HEK293T (cell line): ENCODE data around the gene PCK1.

Experiments used
- CTCF ChIA-PET: fragments of 350-600 bp; formaldehyde crosslinking; extraction: SDS; loops from one replicate; lab custom pipeline; 2021; ENCODE audit warnings: antibody characterized with exemption, inconsistent platforms; lab: Yijun Ruan, JAX
- POLR2A ChIA-PET: fragments of 350-600 bp; formaldehyde crosslinking; extraction: SDS; loops from one replicate; lab custom pipeline; 2020; ENCODE audit warnings: antibody characterized with exemption, inconsistent platforms; lab: Yijun Ruan, JAX
- DNase-seq: peaks from one replicate; pipeline ENCODE4 v3.0.0; 2012; ENCODE audit warnings: mixed read lengths; ENCODE audit errors: extremely low spot score
- ARNT ChIP-seq: fragments of 450-650 bp; IDR thresholded peaks from 2 replicates; pipeline ENCODE4 v1.6.1; 2017; ENCODE audit warnings: mild to moderate bottlenecking
- BHLHE40 ChIP-seq: fragments of 450-650 bp; IDR thresholded peaks from 2 replicates; pipeline ENCODE4 v1.6.1; 2016; ENCODE audit warnings: mild to moderate bottlenecking, moderate library complexity, borderline replicate concordance
- CTBP1 ChIP-seq: fragments of 450-650 bp; IDR thresholded peaks from 2 replicates; pipeline ENCODE4 v1.6.1; 2016; ENCODE audit warnings: borderline replicate concordance
- ELF4 ChIP-seq: fragments of 450-650 bp; IDR thresholded peaks from 2 replicates; pipeline ENCODE4 v1.6.1; 2017; ENCODE audit warnings: antibody characterized with exemption
- FOXA1 ChIP-seq: fragments of 450-650 bp; IDR thresholded peaks from 2 replicates; pipeline ENCODE4 v1.6.1; 2016; ENCODE audit warnings: mild to moderate bottlenecking
- FOXK2 ChIP-seq: fragments of 450-650 bp; IDR thresholded peaks from 2 replicates; pipeline ENCODE4 v1.6.1; 2016; ENCODE audit warnings: mild to moderate bottlenecking
- FOXM1 ChIP-seq: fragments of 450-650 bp; IDR thresholded peaks from 2 replicates; pipeline ENCODE4 v1.6.1; 2017; ENCODE audit warnings: mild to moderate bottlenecking, borderline replicate concordance
- HDGF ChIP-seq: fragments of 450-650 bp; IDR thresholded peaks from 2 replicates; pipeline ENCODE4 v1.6.1; 2017; ENCODE audit warnings: antibody characterized with exemption, borderline replicate concordance
- L3MBTL2 ChIP-seq: fragments of 450-650 bp; conservative IDR thresholded peaks from 2 replicates; pipeline ENCODE4 v1.6.1; 2016; ENCODE audit warnings: mild to moderate bottlenecking
- LEF1 ChIP-seq: fragments of 450-650 bp; IDR thresholded peaks from 2 replicates; pipeline ENCODE4 v1.6.1; 2017; ENCODE audit warnings: mild to moderate bottlenecking, borderline replicate concordance
- NFRKB ChIP-seq: fragments of 450-650 bp; IDR thresholded peaks from 2 replicates; pipeline ENCODE4 v1.6.1; 2016; ENCODE audit warnings: mild to moderate bottlenecking, moderate library complexity
- SP1 ChIP-seq: fragments of 450-650 bp; IDR thresholded peaks from 2 replicates; pipeline ENCODE4 v1.6.1; 2017
- SUZ12 ChIP-seq: fragments of 450-650 bp; IDR thresholded peaks from 2 replicates; pipeline ENCODE4 v1.6.1; 2016; ENCODE audit warnings: mild to moderate bottlenecking
- TARDBP ChIP-seq: fragments of 450-650 bp; IDR thresholded peaks from 2 replicates; pipeline ENCODE4 v1.6.1; 2016
- ZNF384 ChIP-seq: fragments of 450-650 bp; IDR thresholded peaks from 2 replicates; pipeline ENCODE4 v1.6.1; 2016
- TF ChIP-seq, protein P1 (sequence below): fragments of 450-650 bp; IDR thresholded peaks from 2 replicates; pipeline ENCODE4 v1.6.1; 2016

PCK1 gene

DNA sequence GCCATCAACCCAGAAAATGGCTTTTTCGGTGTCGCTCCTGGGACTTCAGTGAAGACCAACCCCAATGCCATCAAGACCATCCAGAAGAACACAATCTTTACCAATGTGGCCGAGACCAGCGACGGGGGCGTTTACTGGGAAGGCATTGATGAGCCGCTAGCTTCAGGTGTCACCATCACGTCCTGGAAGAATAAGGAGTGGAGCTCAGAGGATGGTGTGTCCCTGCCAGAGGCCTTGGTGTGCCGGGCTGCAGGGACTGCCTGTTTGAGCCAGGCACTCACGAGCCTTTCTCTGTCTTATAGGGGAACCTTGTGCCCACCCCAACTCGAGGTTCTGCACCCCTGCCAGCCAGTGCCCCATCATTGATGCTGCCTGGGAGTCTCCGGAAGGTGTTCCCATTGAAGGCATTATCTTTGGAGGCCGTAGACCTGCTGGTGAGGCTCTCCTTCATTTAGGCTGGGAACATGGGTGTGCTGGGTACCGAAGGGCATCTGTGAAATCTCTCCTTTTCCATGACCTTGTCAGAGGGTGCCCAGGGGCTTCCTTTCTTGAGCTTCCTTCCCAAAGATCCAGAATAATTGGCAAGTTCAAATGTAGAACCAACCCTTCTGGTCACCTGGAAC is 3.4 kb downstream of the PCK1 start:
- POLR2A ChIA-PET: no interaction called here
- DNase-seq: no peak
- TF ChIP-seq, protein P1, sequence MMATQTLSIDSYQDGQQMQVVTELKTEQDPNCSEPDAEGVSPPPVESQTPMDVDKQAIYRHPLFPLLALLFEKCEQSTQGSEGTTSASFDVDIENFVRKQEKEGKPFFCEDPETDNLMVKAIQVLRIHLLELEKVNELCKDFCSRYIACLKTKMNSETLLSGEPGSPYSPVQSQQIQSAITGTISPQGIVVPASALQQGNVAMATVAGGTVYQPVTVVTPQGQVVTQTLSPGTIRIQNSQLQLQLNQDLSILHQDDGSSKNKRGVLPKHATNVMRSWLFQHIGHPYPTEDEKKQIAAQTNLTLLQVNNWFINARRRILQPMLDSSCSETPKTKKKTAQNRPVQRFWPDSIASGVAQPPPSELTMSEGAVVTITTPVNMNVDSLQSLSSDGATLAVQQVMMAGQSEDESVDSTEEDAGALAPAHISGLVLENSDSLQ: no peak
- TF ChIP-seq CTBP1 (no peak), TARDBP (no peak), FOXM1 (no peak), HDGF (no peak), ELF4 (no peak), NFRKB (no peak), SUZ12 (no peak), BHLHE40 (no peak), LEF1 (no peak), ZNF384 (no peak), L3MBTL2 (no peak), FOXA1 (no peak), SP1 (no peak), FOXK2 (no peak), ARNT (no peak)
- CTCF ChIA-PET: no interaction called here

DNA sequence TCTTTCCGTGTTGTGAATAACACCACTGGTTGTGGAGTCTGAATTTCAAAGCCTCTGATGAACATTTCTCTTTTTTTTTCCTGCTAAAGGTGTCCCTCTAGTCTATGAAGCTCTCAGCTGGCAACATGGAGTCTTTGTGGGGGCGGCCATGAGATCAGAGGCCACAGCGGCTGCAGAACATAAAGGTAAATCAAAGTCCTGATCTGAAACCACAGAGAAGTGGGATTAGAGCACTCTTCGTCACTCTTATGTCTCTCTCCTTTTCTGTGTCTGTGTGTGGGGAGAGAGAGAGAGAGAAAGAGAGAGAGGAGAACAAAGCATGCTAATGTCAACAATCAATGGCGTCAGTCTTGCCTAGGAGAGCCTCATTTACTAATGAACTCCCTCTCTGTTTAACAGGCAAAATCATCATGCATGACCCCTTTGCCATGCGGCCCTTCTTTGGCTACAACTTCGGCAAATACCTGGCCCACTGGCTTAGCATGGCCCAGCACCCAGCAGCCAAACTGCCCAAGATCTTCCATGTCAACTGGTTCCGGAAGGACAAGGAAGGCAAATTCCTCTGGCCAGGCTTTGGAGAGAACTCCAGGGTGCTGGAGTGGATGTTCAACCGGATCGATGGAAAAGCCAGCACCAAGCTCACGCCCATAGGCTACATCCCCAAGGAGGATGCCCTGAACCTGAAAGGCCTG is 4.2 kb downstream of the PCK1 start:
- POLR2A ChIA-PET: no interaction called here
- CTCF ChIA-PET: no interaction called here
- no peak for TF ChIP-seq HDGF
- TF ChIP-seq FOXK2: no peak
- no peak for TF ChIP-seq L3MBTL2
- TF ChIP-seq ARNT: no peak
- TF ChIP-seq LEF1: no peak
- TF ChIP-seq ZNF384: no peak
- no peak for TF ChIP-seq TARDBP
- TF ChIP-seq, protein P1: no peak
- no peak for TF ChIP-seq BHLHE40
- TF ChIP-seq FOXA1: no peak
- TF ChIP-seq SP1: no peak
- no peak for TF ChIP-seq ELF4
- TF ChIP-seq SUZ12: no peak
- no peak for TF ChIP-seq NFRKB
- no peak for TF ChIP-seq CTBP1
- no peak for TF ChIP-seq FOXM1
- no peak for DNase-seq

DNA sequence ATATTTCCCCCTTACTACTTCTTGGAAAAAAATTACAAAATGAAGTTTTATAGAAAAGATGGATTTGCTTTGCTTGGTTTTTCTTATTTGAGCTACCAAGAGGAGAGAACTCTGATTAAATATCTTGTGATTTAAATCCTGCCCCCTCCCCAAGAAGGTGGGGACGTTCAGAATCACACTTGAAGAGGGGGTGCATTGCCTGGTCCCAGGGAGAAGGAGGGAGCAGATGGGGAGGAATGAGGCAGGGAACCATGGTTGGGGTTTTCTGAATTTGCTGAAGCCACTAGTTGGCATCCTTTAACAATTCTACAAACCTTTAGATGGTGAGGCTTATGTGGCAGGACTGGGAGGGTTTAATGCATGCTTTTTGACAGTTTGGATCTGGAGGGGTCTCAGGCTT is 5.5 kb downstream of the PCK1 start:
- TF ChIP-seq FOXA1: no peak
- TF ChIP-seq LEF1: no peak
- TF ChIP-seq CTBP1: no peak
- TF ChIP-seq, protein P1: no peak
- TF ChIP-seq SP1: no peak
- TF ChIP-seq FOXM1: no peak
- TF ChIP-seq FOXK2: no peak
- no peak for TF ChIP-seq ZNF384
- no peak for TF ChIP-seq L3MBTL2
- no peak for TF ChIP-seq HDGF
- no peak for TF ChIP-seq TARDBP
- TF ChIP-seq ELF4: no peak
- no peak for TF ChIP-seq NFRKB
- TF ChIP-seq ARNT: no peak
- no peak for TF ChIP-seq SUZ12
- no peak for TF ChIP-seq BHLHE40
- DNase-seq: no peak
- POLR2A ChIA-PET: no interaction called here
- CTCF ChIA-PET: interaction anchor here (1.2 kb wide), 1 partner anchor 68 kb away, joined by 3 read pairs; no protein-coding TSS in a partner anchor

DNA sequence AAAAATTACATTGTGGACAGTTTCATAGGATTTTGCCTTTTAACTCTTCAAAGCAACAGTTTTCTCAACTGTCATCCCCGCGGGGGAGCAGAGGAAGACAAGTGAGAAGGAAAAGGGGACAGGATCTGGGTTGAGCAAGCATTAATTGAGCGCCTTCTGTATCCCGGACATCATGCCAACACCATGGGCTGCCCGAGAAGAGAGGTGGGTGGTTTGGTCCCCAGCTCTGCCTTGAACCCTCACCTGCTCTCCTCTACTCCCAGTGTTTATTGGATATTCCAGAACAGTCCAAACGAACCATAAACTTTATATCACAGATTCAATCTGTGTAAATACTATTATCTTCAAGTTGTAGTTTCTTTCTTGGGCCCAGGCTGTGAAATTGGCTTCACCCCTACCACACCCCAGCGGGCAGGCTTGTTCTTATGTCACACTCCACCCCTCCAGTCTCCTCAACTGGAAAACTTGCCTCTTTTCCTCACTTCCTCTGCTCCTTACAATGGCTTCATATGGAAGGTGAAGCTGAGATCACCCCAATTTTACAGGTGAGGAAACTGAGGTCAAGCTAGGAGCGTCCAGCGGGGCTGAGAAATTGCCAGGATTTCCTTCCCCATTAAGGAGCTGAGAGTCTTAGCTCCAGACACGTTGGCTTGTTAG is 6.0 kb downstream of the PCK1 start:
- POLR2A ChIA-PET: no interaction called here
- CTCF ChIA-PET: interaction anchor here (1.2 kb wide), 1 partner anchor 68 kb away, joined by 3 read pairs; no protein-coding TSS in a partner anchor
- TF ChIP-seq NFRKB (no peak), CTBP1 (no peak), LEF1 (no peak), FOXK2 (no peak), ELF4 (no peak), FOXA1 (no peak), ARNT (no peak), ZNF384 (no peak), SP1 (no peak), FOXM1 (no peak), HDGF (no peak)
- DNase-seq: no peak

DNA sequence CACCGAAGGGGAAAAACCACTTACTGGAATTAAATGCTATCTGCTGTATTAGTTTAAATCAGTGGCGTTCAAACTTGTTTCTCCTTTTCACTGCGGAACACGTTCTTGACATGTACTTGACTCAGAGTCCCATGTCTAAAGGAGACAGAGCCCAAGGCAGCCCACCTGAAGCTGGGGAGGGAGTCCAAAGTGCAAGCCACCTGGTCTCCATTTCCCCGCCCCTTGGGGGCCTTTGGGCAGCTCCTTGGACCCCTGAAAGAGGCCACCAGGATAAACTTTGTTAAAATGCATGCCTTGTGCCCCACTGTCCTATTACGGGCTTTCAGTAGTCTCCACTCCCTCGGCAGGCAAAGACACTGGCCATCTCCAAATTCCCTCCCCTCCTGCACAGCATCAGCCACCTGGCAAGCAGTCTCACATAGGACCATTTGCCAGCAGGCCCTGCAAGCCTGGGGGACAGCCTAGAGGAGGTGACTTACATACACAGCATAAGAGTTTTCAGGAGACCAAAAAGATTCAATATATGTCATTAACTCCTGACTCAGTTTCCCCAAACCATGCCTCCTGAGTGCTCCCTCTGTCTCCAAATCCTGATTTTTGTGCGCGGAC is 6.7 kb downstream of the PCK1 start:
- no peak for TF ChIP-seq LEF1
- no peak for TF ChIP-seq HDGF
- no peak for TF ChIP-seq ARNT
- no peak for TF ChIP-seq ELF4
- TF ChIP-seq CTBP1: no peak
- no peak for TF ChIP-seq NFRKB
- no peak for TF ChIP-seq FOXK2
- ChIA-PET CTCF (interaction anchor here (1.2 kb wide), 1 partner anchor 69 kb away, joined by 3 read pairs; no protein-coding TSS in a partner anchor), POLR2A (no interaction called here)
- no peak for DNase-seq
